ENCODE results near the gene HOXB6.

The HOXB6 gene

DNA sequence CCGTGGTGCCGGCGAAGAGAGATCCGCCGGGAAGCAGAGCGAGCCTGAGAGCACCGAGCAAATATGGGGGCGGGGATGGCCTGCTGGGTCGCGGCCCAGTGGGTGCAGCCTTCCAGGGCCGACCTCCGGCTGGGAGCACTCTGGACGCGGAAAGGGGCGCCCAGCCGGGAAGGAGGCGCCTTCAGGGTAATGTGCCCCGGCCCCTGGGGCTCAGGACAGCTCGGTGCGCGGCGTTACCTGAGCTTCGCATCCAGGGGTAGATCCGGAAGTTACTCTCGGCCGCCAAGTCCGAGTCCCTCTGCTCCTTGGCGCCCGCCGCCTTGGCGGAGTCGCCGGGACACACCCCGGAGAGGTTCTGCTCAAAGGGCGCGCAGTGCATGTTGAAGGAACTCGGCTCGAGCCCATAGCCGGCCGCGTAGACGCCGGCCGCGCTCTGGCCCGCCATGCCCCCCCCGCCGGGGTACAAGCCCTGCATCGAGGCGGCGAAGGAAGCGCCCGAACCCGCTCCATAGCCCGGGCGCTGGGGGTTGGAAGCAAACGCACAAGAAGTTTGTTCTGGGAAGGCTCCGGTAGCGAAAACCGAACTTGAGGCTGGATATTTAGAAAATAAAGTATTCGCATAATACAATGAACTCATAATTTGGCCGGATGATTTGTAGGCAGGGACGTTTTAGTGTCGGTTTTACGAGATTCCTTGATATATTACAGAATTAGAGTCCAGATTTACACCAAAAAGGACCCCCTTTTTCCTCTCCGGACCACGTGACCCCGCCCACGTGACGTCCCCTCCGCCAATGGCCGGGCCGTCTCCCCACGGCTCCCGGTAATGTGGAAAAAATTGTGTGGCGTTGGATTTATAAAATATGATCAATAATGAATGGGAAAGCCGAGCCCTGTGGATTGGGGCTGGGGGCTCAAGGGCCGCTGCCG lies 5.8 kb upstream of the HOXB6 start, which contains the start of gene HOXB7:
Gene HOXB7, minus strand, starts transcription at position 736 of the 930 bp plus-strand sequence. Its CDS starts 99 bp downstream, at position 637.
- TF ChIP-seq, protein P1, sequence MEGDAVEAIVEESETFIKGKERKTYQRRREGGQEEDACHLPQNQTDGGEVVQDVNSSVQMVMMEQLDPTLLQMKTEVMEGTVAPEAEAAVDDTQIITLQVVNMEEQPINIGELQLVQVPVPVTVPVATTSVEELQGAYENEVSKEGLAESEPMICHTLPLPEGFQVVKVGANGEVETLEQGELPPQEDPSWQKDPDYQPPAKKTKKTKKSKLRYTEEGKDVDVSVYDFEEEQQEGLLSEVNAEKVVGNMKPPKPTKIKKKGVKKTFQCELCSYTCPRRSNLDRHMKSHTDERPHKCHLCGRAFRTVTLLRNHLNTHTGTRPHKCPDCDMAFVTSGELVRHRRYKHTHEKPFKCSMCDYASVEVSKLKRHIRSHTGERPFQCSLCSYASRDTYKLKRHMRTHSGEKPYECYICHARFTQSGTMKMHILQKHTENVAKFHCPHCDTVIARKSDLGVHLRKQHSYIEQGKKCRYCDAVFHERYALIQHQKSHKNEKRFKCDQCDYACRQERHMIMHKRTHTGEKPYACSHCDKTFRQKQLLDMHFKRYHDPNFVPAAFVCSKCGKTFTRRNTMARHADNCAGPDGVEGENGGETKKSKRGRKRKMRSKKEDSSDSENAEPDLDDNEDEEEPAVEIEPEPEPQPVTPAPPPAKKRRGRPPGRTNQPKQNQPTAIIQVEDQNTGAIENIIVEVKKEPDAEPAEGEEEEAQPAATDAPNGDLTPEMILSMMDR (IDR thresholded peaks at IDR 0.05) = no peak
- Histone ChIP-seq H3K27ac (peak within 1 kb of the TSS in 1 of 2 donors; percentile 6), H3K36me3 (no peaks in the 10 kb centered on the region), H3K9me3 (no peaks in the 10 kb centered on the region), H3K27me3 (peaks cover 12 to 99% of the 10 kb centered on the region in 2 donors), H3K4me1 (peaks cover 0 to 50% (median 43%) of the 10 kb centered on the region in 4 donors), H3K4me3 (peak within 1 kb of the TSS; percentile 38 to 49)
- intact Hi-C loops (cut with DNase I; ENCODE audit: low total_unique reads) = no loop called here
- peak in 1 of 2 donors; percentile 54 for DNase-seq

DNA sequence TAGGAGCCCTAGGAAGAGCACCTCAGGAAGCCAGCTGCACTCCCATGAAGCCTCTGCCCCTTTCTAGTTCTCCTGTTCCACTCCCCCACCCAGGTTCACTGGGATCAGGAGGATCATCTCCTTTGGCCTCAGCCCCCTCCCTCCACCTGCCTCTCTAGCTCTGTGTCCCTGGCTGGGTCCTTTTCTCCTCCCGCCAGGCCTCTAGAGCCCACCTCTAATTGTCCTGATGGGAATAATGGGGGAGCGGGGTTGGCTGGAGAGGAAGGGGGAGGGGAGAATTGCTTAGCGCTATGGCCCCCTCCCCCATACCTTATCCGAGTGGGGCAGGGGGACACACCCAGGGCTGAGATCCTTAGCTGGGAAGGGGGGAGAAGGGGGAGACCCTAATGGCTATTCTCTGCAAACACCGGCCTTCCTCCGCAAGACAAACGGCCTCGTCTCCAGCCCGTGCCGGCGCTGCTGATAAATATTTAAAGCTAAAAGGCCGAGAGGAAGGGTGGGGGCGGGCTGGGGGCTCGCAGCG lies 5.0 kb upstream of the HOXB6 start:
- H3K27ac ChIP-seq = peak overlapping the region in 1 of 2 donors; percentile 1
- no peak for DNase-seq
- TF ChIP-seq, protein P1 (IDR thresholded peaks at IDR 0.05) = no peak
- peaks cover 0 to 50% (median 43%) of the 10 kb centered on the region in 4 donors for H3K4me1 ChIP-seq
- no peaks in the 10 kb centered on the region for H3K36me3 ChIP-seq
- H3K27me3 ChIP-seq = peaks cover 12 to 99% of the 10 kb centered on the region in 2 donors
- H3K9me3 ChIP-seq = no peaks in the 10 kb centered on the region
- H3K4me3 ChIP-seq = peak overlapping the region; percentile 38 to 49
- intact Hi-C loops (cut with DNase I; ENCODE audit: low total_unique reads) = no loop called here

DNA sequence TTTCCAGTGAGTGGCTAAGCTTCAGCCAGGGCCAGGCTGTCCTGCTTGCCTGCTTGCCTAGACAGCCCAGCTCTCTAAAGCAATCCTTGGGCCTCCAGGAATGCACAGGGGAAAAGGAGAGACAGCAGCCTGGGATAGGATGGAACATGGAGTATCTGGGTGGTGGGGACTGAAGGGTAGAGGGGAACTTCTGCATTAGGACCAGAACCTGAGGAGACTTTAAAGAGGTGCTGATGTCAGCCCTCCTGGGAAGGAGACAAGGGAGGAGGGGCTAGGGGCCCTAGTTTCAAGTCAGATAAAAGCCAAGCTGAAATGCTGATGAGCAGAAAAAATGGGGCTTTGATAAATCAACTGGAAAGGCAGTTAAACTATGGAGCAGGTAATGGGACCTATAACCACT lies 4.2 kb upstream of the HOXB6 start:
- Histone ChIP-seq H3K27ac (no peak overlapping the region), H3K4me1 (peaks cover 0 to 44% (median 37%) of the 10 kb centered on the region in 4 donors), H3K9me3 (no peaks in the 10 kb centered on the region), H3K36me3 (no peaks in the 10 kb centered on the region), H3K27me3 (peaks cover 12 to 99% of the 10 kb centered on the region in 2 donors), H3K4me3 (no peak overlapping the region)
- DNase-seq = no peak
- intact Hi-C loops (cut with DNase I; ENCODE audit: low total_unique reads) = no loop called here
- TF ChIP-seq, protein P1 (IDR thresholded peaks at IDR 0.05) = no peak

DNA sequence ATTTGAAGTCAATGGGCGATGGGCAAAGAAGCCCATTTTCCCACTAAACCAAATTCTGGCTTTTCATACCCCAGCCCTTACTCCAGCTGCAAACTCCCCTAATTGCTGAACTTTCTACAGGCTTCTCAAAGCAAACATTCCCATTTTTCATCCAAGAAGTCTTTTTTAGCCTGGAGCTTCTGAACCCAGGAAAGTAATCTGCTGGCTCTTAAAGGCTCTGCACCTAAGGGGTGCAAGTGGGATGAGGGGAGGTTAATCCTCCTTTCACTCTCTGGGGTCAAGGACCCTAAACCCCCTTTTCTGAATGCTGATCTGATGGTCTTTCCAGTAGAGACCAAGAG lies 3.7 kb upstream of the HOXB6 start:
- no peak overlapping the region for H3K27ac ChIP-seq
- H3K4me3 ChIP-seq = no peak overlapping the region
- TF ChIP-seq, protein P1 (IDR thresholded peaks at IDR 0.05) = no peak
- no peaks in the 10 kb centered on the region for H3K36me3 ChIP-seq
- intact Hi-C loops (cut with DNase I; ENCODE audit: low total_unique reads) = no loop called here
- H3K9me3 ChIP-seq = no peaks in the 10 kb centered on the region
- peaks cover 12 to 99% of the 10 kb centered on the region in 2 donors for H3K27me3 ChIP-seq
- peaks cover 0 to 38% (median 34%) of the 10 kb centered on the region in 4 donors for H3K4me1 ChIP-seq
- no peak for DNase-seq

DNA sequence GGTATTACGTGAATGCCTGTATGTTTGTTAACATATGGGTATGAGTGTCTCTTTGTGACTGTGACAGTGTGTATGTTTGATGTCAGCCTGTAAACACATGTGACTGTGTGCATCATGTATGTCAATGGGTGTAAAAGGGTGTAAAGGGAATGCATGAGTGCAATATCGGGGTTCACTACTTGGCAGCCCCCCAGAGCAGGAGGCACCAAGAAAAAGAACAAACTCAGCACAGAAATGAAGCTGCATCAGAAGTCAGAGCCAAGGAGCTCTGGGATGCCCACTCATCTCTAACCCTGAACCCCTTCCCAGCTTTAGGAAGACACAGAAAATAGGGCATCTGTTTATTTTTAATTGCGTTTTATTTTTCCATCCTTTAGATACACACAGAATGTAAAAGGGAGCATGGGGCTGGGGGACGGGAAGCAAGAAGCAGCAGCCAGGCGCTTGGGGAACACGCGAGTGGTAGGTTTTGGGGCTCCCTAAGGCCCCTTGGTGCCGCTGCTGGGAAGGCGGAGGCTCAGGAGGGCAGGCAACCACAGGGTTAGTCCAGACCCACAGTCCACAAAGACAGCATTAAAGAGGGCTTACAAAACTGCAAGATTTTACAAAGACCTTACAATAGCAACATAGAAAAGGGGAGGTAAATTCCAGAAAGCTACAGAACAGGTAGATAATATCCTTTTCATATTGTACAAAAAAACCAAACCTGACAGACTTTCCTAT lies 2.3 kb upstream of the HOXB6 start:
- intact Hi-C loops (cut with DNase I; ENCODE audit: low total_unique reads) = no loop called here
- DNase-seq = no peak

More for the DNA sequence above, 2.3 kb upstream of the HOXB6 start:
- Histone ChIP-seq H3K9me3 (no peaks in the 10 kb centered on the region), H3K27me3 (peaks cover 11 to 99% of the 10 kb centered on the region in 2 donors), H3K4me3 (no peak overlapping the region), H3K36me3 (no peaks in the 10 kb centered on the region), H3K27ac (no peak overlapping the region), H3K4me1 (peaks cover 0 to 35% (median 26%) of the 10 kb centered on the region in 4 donors)
- TF ChIP-seq, protein P1 (IDR thresholded peaks at IDR 0.05) = no peak
